Medulla oblongata (tissue), 1 donor: ENCODE data around the gene POC1B.

Experiments
- DNase-seq: peaks from one replicate; pipeline ENCODE4 v3.0.0-alpha.2; 2015; ENCODE audit errors: extremely low spot score

Gene POC1B

DNA sequence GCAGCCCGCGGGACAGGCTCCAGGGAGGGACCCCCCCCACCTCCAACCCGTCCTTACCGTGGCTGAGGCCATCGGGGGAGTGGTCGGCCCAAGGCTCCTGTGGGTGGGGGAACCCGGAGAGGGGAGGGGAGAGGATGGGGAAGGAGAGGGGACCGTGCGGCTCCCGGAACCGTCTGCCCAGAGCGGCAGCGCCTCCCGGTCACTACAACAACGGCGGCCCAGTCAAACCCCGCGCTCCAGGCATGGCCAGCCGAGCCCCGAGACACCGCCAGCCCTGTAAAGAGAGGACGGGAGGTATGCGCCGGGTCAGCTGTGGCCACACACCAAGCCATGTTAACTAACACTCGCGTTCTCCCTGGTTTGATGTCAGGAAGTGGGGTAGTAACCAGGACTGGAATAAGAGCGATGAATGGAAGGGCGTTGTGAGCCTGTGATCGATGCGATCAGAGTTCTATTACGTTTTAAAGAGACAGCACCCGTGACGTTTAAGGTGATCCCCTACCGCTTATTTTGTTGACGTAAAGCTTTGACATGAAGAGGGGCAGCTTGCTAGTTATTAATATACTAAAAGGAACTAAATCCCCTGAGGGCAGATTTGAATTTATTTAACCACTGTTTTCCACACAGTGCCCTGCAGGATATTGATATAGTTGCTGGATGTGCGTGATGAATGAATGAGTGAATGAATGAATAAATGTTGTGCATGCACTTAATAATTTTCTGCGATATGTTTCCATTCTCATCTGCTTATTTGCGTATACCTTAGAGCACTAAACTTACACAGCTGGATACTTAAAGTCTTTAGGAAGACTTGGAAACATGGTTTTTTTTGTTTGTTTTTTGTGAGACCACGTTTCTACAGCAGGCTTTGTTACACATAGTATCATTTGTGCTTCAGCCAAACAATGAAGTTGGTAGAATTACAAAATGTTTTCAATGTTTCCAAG, at the start of gene POC1B:
POC1B (minus strand) TSS at position 224 of the 947 bp plus-strand sequence; CDS start at position 72, 152 bp downstream.
- peak; percentile 87 for DNase-seq

DNA sequence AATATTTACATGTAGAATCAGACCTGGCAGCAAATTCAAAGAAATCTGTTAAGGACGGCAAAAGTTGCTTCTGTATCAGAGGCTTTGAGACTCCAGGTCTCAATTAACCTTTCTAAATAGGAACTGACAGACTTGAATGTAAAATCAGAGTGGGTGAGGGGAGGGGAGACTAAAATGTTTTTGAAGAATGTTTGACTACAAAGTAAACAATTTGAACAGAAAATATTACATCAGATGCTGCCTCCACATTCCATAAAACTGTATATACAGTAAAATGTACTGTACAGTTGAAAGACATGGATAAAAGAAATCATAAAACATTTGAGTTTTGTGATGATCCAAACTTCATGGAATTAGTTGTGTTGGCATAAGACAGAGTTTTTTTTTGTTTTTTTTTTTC, 49.5 kb upstream of the POC1B start:
- no peak for DNase-seq

- DNase-seq = peak; percentile 12
Measured at GRCh38 chr12:89574736-89575208, 48.9 kb upstream of the POC1B start.

- DNase-seq = no peak
Measured at GRCh38 chr12:89573051-89573810, 47.4 kb upstream of the POC1B start.

GRCh38 chr12:89571491-89572195, 45.8 kb upstream of the POC1B start:
- DNase-seq = no peak

GRCh38 chr12:89568484-89568883, 42.6 kb upstream of the POC1B start:
- DNase-seq = no peak

- no peak for DNase-seq
Measured at GRCh38 chr12:89567691-89568239, 41.9 kb upstream of the POC1B start.

- no peak for DNase-seq
Measured at GRCh38 chr12:89566615-89567014, 40.8 kb upstream of the POC1B start.

DNA sequence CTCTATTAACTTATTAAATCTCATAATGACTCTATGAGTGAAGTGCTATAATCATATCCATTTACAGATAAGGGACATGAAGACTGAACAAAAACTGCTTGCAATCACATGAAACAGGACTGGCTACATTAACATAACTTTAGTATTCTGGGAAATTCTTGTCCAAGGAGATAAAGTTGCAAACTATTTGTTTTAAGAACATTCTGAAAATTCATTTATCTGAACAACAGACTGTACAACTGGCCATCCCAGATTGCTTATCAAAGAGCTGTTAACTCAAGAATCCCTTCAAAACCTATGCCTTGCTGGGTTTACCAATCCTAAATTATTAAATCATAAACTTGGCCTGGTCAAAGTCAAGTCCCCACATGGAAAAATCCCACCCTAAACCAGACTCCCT, 39.2 kb upstream of the POC1B start:
- no peak for DNase-seq

- DNase-seq = no peak
Measured at GRCh38 chr12:89559753-89560152, 33.9 kb upstream of the POC1B start.

GRCh38 chr12:89556976-89557375, 31.1 kb upstream of the POC1B start:
- DNase-seq = peak; percentile 30

DNA sequence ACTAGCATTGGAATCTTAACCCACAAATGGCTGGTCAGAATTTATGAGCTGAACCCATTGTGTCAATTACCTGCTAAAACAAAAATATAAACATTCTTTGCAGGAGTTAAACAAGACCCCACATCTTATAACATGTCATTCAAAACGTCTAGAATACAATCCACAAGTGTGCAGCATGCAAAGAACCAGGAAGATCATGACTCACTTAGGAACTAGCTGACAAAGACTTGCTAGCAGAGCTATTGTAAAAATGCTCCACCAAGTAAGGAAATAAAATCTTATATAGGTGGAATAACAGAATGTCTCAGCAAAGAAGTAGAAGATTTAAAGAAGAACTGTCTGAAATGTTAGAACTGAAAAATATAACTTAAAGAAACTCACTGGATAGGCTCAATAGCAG, 26.5 kb upstream of the POC1B start:
- no peak for DNase-seq

DNA sequence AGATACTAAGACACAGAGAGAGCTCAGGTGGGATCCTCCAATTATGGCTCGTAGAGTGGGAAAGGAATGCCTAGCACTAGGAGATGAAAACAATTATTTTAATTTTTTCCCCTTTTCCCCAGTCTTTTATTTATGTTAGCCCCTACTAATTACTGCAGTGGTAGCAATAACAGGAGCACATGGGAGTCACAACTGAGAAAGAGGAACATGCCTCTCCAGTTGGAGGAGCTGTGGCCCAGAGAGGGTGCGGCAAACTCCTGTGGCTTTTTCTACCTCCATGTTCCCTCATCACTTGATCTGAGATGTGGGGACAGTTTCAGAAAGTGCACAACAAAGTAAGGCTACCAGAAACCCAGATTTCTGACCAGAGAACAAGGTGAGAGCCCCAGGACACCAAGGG, 25.9 kb upstream of the POC1B start:
- no peak for DNase-seq

- no peak for DNase-seq
Measured at GRCh38 chr12:89547101-89547500, 21.3 kb upstream of the POC1B start.

- DNase-seq = no peak
Measured at GRCh38 chr12:89546151-89546550, 20.3 kb upstream of the POC1B start.

DNA sequence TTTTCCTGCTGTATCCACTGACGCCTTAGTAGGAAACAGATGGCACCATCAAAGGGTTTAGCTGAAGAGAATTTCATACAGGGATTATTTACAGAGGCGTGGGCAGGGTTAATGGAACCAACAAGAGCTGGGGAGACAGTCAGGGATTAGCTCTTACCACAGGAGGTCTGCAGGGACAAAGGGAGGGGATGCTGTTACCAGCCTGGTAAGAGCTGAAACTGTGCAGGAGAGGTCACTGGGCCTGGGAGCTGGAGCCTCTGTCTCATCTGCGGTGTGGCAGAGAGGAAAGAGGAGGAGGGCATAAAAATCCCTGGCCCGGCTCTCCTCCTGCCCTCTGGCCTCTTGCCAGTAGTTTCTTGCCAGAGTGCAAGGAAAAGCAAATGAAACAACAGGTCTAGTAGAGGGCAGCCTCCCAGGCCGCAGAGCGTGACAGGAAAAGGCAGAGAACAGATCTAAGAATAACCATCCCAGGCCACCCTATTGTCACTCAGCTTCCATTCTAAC, 18.9 kb upstream of the POC1B start:
- DNase-seq = peak; percentile 48

DNA sequence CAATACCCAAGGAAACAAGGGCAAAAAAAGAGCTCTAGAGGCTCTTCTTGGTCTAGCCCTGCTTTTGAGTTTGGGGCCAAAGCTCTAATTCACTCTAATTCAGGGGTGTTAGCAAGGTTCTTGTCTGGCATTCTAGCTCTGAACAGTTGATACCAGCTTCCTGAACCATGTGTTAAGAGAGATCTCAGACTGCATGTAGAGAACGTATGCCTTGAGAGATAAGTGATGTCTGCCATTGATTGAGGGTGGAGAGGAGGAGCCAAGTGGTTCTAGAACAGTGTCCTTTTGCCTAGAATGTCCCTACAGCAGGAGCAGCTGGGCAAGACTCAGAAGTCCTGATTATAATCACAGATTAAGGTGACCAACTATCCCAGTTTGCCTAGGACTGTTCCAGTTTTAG, 18.2 kb upstream of the POC1B start:
- DNase-seq = no peak

GRCh38 chr12:89542912-89543592, 17.2 kb upstream of the POC1B start:
- DNase-seq = peak; percentile 89

GRCh38 chr12:89542236-89542635, 16.4 kb upstream of the POC1B start:
- DNase-seq = no peak

- no peak for DNase-seq
Measured at GRCh38 chr12:89540586-89540985, 14.7 kb upstream of the POC1B start.
